Activated CD4-positive, alpha-beta T cell treated with anti-CD3 and anti-CD28 coated beads for 1 hour (primary cell): ENCODE measurements around the gene COPS7A.

Source experiments
- DNase-seq: peaks from one replicate; pipeline ENCODE4 v3.0.0-alpha.2; 2020

The COPS7A gene, protein sequence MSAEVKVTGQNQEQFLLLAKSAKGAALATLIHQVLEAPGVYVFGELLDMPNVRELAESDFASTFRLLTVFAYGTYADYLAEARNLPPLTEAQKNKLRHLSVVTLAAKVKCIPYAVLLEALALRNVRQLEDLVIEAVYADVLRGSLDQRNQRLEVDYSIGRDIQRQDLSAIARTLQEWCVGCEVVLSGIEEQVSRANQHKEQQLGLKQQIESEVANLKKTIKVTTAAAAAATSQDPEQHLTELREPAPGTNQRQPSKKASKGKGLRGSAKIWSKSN

DNA sequence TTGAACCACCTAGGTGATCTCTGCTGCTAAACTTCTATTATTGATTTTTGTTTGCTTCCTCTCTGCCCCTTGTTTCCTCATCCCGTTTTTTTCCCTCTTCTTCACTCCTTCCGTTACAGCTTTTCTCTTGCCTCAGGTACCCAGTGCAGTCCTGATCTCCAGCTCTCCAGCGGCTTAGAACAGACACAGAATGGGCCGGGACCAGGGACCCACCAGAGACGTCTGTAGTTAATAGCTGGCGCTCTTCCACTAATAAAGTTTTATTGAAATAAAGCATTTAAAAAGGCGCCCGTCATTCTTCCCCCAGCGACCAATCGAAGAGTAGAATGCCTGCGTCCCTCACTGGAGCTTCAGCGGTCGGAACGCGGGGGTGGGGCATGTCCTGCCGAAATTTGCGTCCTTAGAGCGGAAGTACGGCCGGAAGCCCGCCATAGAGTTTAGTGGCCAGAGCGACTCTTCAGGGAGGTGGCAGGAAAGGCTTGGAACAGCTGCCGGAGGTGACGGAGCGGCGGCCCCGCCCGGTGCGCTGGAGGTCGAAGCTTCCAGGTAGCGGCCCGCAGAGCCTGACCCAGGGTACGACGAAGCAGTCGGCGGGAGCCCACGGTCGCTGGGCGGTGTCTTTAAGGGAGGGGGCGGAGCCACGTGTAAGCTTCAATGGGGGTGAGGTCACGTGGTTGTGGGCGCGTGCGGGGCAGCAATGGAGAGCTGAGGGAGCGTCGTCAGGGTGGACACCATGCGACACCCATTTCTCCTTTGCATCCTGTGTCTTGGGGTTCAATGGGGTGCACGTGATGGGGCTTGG lies at the start of gene COPS7A:
COPS7A (plus strand) TSS at position 440 of the 802 bp plus-strand sequence. CDS start 611 bp downstream, outside the sequence.
- peak; percentile 89 for DNase-seq

GRCh38 chr12:6676962-6677361 lies 46.9 kb upstream of the COPS7A start:
- DNase-seq: no peak

DNA sequence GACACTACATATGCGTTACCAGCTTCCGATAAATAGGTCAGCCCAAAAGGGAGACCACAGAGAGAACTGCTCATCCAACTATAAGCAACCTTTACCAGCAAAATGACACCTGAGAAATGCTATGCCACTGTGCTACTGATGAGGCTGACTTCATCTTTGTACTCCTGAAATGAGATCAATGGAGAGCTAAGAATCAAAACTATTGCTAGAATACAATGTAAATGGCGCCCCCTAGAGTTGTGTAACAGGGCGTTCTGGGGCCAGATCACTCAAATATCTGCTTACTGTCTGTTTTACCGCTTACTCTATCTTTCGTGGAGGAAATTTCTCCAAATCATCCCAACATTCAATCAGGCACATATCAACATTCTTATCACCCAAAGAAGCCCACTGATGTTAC lies 39.2 kb upstream of the COPS7A start:
- no peak for DNase-seq

- no peak for DNase-seq
Measured at GRCh38 chr12:6685814-6686213, 38.0 kb upstream of the COPS7A start.

DNA sequence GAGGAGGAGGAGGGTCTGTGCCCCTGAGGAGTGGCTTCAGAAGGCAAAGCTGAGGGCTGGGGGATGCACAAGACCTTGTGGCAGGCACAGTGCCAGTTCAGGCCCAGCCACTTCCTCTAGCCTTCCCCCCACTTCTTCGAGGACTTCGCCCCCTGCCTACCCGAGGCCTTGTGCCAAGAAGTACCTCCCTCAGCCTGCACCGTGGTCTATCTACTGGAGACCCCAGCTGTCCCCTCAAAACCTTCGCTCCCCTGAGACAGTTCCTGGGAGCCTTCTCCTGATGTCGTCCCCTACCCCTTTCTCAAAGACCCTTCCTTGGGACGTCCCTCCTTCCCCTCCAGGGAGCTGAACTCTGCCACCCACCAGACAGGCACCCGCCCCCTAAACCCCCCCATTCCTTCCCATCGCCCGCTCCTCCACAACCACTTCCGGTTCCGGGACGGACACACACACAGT lies 35.3 kb upstream of the COPS7A start:
- DNase-seq: no peak

DNA sequence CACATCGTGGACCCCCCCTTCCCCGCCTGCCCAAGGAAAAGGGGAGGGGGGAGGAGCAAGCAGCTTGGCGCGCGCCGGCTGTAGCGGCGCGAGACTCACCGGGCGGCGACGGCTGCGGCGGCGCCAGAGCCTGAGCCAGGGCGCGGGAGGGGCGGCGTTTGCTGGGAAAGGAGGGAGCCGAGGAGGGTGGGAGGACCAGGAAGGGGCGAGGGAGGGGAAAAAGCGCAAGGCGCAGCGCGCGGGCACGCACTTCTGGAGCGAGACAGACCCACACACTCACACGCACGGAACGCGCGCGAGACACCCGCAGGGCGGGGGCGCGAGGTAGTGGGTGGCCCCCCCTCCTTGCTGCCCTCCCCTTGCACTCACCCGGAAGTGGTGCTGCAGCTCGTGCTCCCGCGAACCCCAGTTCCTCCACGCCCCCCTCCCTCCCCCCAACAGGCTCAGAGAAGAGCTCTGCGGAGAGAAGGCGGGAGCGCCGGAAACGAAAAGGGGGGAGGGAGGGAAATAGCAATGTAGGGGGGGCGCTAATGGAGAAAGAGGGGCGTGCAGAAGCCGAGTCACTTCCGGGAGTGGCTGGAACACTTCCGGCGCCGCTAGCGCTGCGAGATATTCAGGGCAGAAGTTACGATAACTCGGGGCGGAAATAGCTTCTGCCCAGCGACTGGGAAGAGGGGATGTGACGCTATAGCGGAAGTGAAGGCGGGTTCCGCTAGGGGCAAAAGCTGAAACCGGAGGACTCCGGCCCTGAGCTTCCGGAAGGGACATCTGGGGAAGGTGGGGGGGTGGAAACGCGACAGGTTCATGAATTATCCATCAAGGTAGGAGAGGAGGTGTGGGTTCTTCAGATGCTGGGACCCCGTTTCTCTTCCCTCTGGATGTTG lies 34.6 kb upstream of the COPS7A start, which contains the start of gene ZNF384:
ZNF384 (minus strand) TSS at position 377 of the 884 bp plus-strand sequence. CDS start 9,855 bp downstream, outside the sequence.
- DNase-seq: peak; percentile 92

- no peak for DNase-seq
Measured at GRCh38 chr12:6691473-6691872, 32.4 kb upstream of the COPS7A start.

- no peak for DNase-seq
Measured at GRCh38 chr12:6692888-6693287, 31.0 kb upstream of the COPS7A start.

DNA sequence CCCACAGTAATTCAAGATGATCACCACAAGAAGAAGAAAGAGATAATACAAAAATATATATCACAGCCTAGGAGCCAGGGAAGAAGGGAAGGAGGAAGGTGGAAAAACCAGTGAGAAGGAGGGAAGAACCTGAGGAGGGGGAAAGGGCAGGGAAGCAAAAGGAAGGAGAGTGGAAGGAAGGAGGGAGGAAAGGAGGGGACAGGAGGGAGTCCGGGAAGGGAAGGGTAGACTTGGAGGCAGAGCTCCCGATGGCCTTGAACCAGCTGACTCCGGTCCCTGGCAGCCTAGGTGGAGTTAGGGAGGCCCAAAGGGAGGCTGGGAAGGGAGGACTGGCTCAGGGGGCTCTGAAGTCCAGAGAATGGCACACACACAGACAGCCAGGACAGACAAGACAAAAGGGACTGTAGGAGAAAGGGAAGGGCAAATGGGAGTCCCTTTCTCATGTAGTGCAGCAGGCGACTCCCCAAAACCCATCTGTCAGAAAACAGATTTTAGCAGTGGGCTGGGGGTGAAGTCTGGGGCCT lies 30.0 kb upstream of the COPS7A start:
- no peak for DNase-seq

DNA sequence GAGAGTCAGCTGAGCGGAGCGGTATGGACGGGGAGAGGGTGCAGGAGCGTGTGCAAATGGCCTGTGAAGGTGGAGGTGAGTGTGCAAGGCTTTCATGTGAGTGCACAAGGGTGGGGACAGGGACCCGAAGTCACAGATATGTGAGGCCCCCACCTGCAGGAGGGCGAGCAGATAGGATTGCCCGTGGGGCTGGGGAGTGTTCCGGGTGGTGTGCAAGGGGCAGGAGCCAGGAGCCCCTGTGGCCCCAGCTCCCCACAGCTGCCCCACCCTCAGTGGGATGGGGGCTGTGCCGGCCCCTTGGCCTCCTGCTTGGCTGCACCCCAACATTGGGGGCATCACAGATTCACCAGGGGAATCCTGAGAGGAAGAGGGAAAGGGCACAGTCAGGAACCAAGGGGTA lies 29.1 kb upstream of the COPS7A start:
- no peak for DNase-seq

- DNase-seq: no peak
Measured at GRCh38 chr12:6695313-6696045, 28.4 kb upstream of the COPS7A start.

DNA sequence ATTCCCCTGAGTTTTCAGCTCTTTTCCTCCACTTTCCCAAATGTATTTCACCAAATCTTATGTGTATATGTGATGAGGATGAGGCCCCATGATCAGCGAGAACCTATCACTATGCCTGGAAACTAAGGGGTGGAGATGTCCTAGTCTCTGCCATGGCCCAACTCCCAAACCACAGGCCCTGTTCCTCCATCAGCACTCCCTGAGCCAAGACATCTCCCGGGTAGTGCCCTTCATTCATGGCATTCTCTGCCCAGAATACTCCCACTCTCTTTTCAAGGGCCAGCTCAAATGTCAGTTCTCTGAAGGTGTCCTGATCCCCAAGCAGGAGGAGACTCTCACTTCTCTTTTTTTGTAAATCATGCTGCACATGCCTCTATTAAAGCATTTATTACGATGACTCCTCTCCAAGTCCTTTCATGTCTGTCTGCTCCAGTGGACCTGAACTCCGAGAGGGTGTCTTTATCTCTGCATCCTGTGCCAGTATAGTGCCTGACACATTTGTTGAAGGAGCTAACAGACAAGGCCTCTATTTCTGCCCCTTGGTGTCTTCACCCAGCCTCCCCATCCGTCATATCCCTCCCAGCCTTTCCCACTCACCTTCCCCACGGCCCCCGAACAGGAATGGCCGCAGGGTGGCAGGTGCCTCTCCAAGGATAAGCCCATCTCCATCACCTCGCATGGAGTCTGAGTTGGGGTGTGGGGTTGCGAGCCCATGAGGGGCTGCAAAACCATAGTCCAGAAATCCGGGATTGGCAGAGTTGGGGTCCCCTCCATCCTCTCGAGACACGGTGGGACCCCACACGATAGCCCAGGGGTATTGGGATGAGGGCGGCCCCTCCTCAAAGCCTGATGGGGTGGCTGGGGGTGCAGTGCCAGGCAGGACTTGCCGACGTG lies 26.9 kb upstream of the COPS7A start:
- no peak for DNase-seq

DNA sequence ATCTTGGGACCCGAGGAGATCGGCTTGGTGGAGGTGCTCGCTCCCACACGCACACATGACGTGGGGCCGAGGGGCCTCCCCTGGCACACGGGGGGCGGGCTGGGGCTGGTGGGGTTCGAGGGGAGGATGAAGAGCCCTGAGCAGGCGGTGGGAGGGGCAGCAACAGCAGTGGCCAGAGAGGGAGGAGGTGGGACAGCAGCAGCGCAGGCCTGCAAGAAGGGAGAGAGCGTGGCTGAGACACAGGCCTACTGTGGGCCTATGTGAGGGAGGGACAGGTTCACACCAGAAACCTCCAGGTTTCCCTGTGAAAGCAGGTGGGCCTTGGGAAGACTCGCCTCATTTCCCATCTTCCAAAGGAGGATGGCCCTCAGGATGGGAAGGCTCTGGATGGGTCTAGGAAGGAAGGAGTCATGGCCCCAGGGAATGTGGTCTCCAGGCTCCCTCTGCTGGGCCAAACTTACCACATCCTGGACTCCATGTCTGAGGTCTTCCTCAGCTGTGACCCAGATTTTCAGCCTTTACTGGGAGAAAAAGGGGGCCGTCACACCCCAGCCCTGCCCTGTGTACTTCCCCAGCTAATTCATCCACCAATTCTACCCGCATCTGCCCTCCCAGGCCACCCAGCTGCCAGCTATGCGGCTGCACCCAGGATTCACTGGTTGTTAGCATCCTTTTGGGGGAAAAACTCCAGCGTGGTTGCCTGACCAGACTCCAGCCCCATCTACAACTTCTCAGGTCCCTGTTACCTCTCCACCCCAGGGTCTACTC lies 26.1 kb upstream of the COPS7A start:
- no peak for DNase-seq

GRCh38 chr12:6698352-6699046 lies 25.3 kb upstream of the COPS7A start:
- no peak for DNase-seq

GRCh38 chr12:6699259-6699988 lies 24.4 kb upstream of the COPS7A start:
- no peak for DNase-seq

GRCh38 chr12:6699989-6700645 lies 23.7 kb upstream of the COPS7A start:
- DNase-seq: no peak

GRCh38 chr12:6700646-6701051 lies 23.2 kb upstream of the COPS7A start, which contains the start of gene PIANP:
Gene PIANP (minus strand): TSS chr12:6700815. CDS start chr12:6698061, 2,754 bp downstream.
- DNase-seq: peak; percentile 45
